GM23338 (cell line): ENCODE data around the gene GIMAP5. TPM values are rescaled to one million over a fixed set of nuclear protein-coding genes. Genes with fewer than 3 reads are reported as not detected.

Source experiments
- ATAC-seq: fragments of 200-7000 bp; cut with Tn5 transposase; 3 replicates; pipeline ENCODE4 v1.9.1; 2020
- DNase-seq: peaks from one replicate; pipeline ENCODE4 v3.0.0-alpha.2; 2015; ENCODE audit warnings: low spot score
- H2AFZ ChIP-seq: fragments of 200-600 bp; sonication (generic); 2 replicates; pipeline ENCODE4 v1.8.0; 2016; ENCODE audit warnings: antibody characterized with exemption, mild to moderate bottlenecking, moderate library complexity
- H3F3A ChIP-seq: fragments of 200-600 bp; sonication (generic); replicated peaks from 2 replicates; pipeline ENCODE4 v1.8.0; 2017; ENCODE audit warnings: antibody characterized with exemption, mixed run types, low read depth
- H3K27ac ChIP-seq: fragments of 200-600 bp; sonication (generic); 2 replicates; pipeline ENCODE4 v1.6.1; 2016; ENCODE audit warnings: low read depth
- H3K27me3 ChIP-seq: fragments of 200-600 bp; sonication (generic); 2 replicates; pipeline ENCODE4 v1.8.0; 2016; ENCODE audit warnings: mild to moderate bottlenecking, mixed run types, moderate library complexity; ENCODE audit not compliant: insufficient read depth
- H3K36me3 ChIP-seq: fragments of 200-600 bp; sonication (generic); 2 replicates; pipeline ENCODE4 v1.8.0; 2016; ENCODE audit warnings: mild to moderate bottlenecking; ENCODE audit not compliant: insufficient read depth
- H3K4me1 ChIP-seq: fragments of 200-600 bp; sonication (generic); 2 replicates; pipeline ENCODE4 v1.8.0; 2016; ENCODE audit warnings: mild to moderate bottlenecking, moderate library complexity; ENCODE audit not compliant: insufficient read depth
- H3K4me2 ChIP-seq: fragments of 200-600 bp; sonication (generic); 2 replicates; pipeline ENCODE4 v1.7.1; 2017; ENCODE audit warnings: mixed run types
- H3K4me3 ChIP-seq: fragments of 200-600 bp; sonication (generic); 2 replicates; pipeline ENCODE4 v1.6.1; 2016; ENCODE audit warnings: mixed run types
- H3K79me2 ChIP-seq: fragments of 200-600 bp; sonication (generic); replicated peaks from 2 replicates; pipeline ENCODE4 v1.8.0; 2017; ENCODE audit warnings: mild to moderate bottlenecking; ENCODE audit not compliant: insufficient read depth
- H3K9me2 ChIP-seq: fragments of 200-600 bp; sonication (generic); 2 replicates; pipeline ENCODE4 v1.8.0; 2017; ENCODE audit not compliant: insufficient read depth
- H4K20me1 ChIP-seq: fragments of 200-600 bp; sonication (generic); replicated peaks from 2 replicates; pipeline ENCODE4 v1.8.0; 2017; ENCODE audit warnings: mild to moderate bottlenecking; ENCODE audit not compliant: insufficient read depth
- H3K27ac Mint-ChIP-seq: 2 replicates; pipeline ENCODE4 v1.8.0; 2020; ENCODE audit warnings: inconsistent platforms, mild to moderate bottlenecking, moderate library complexity, mixed read lengths
- H3K27me3 Mint-ChIP-seq: 3 replicates; pipeline ENCODE4 v1.8.0; 2022; ENCODE audit warnings: low read depth, mild to moderate bottlenecking, moderate library complexity, mixed read lengths, inconsistent platforms; ENCODE audit not compliant: insufficient read depth, poor library complexity
- H3K36me3 Mint-ChIP-seq: 3 replicates; pipeline ENCODE4 v1.8.0; 2021; ENCODE audit warnings: low read depth, mild to moderate bottlenecking, inconsistent platforms, moderate library complexity, mixed read lengths
- H3K4me1 Mint-ChIP-seq: 3 replicates; pipeline ENCODE4 v1.8.0; 2020; ENCODE audit warnings: mild to moderate bottlenecking, inconsistent platforms, mixed read lengths
- H3K4me3 Mint-ChIP-seq: 3 replicates; pipeline ENCODE4 v1.8.0; 2021; ENCODE audit warnings: moderate library complexity, mild to moderate bottlenecking, inconsistent platforms, mixed read lengths
- H3K9me3 Mint-ChIP-seq: 3 replicates; pipeline ENCODE4 v1.8.0; 2020; ENCODE audit warnings: moderate library complexity, mild to moderate bottlenecking, inconsistent platforms, mixed read lengths
- ETS1 ChIP-seq: IDR thresholded peaks from 2 replicates; pipeline ENCODE4 v1.6.1; 2016; ENCODE audit warnings: antibody characterized with exemption
- EZH2 ChIP-seq: fragments of 200-600 bp; sonication (generic); IDR thresholded peaks from one replicate; pipeline ENCODE4 v1.8.0; 2017; ENCODE audit warnings: antibody characterized with exemption, mild to moderate bottlenecking, low read depth; ENCODE audit not compliant: unreplicated experiment
- EZH2phosphoT487 ChIP-seq: fragments of 200-600 bp; sonication (generic); IDR thresholded peaks from one replicate; pipeline ENCODE4 v1.8.1; 2018; ENCODE audit warnings: antibody characterized with exemption; ENCODE audit not compliant: unreplicated experiment
- JUNB ChIP-seq: IDR thresholded peaks from one replicate; pipeline ENCODE4 v1.6.1; 2016; ENCODE audit warnings: antibody characterized with exemption; ENCODE audit not compliant: unreplicated experiment
- NANOG ChIP-seq: IDR thresholded peaks from 2 replicates; pipeline ENCODE4 v1.6.1; 2016; ENCODE audit warnings: antibody characterized with exemption, borderline replicate concordance
- POLR2AphosphoS5 ChIP-seq: IDR thresholded peaks from 2 replicates; pipeline ENCODE4 v1.6.1; 2016; ENCODE audit warnings: antibody characterized with exemption, low read depth
- REST ChIP-seq: IDR thresholded peaks from one replicate; pipeline ENCODE4 v1.6.1; 2018; ENCODE audit warnings: antibody characterized with exemption; ENCODE audit not compliant: unreplicated experiment
- STAT1 ChIP-seq: IDR thresholded peaks from one replicate; pipeline ENCODE4 v1.6.1; 2016; ENCODE audit warnings: antibody characterized with exemption; ENCODE audit not compliant: unreplicated experiment
- ZNF114 ChIP-seq: fragments of 250-450 bp; sonication (Bioruptor Pico); IDR thresholded peaks from 2 replicates; pipeline ENCODE4 v1.5.0; 2020; ENCODE audit warnings: mild to moderate bottlenecking, moderate library complexity
- ZNF462 ChIP-seq: fragments of 250-450 bp; sonication (Bioruptor Pico); IDR thresholded peaks from 2 replicates; pipeline ENCODE4 v1.5.0; 2020; ENCODE audit warnings: mild to moderate bottlenecking, moderate library complexity
- polyA plus RNA-seq: library from polyadenylated mRNA; unstranded; fragments of >200 nt; fragmentation: Nextera tagmentation; extraction: Ambion mirVana; gene quantifications from 2 replicates; pipeline ENCODE4 v1.2.1, GENCODE V29; 2016
- total RNA-seq: library from RNA; depleted of rRNA; stranded (reverse); fragments of >200 nt; shearing (Covaris generic); gene quantifications from 2 replicates; pipeline ENCODE4 v1.2.3, GENCODE V29; 2014
- TF ChIP-seq, protein P1 (sequence below), 2 experiments: fragments of 200-600 bp in 1 of 2; sonication (generic) in 1 of 2; conservative IDR thresholded peaks; 2 replicates each; pipeline versions ENCODE4 v1.5.1 to v1.6.1; 2016 to 2017; ENCODE audit warnings: antibody characterized with exemption in 2 of 2, low read depth in 2 of 2, mild to moderate bottlenecking in 2 of 2, moderate library complexity in 1 of 2

The GIMAP5 gene
- total and polyA plus RNA-seq, 2 experiments from 2014 or later: not detected

- H3K4me2 ChIP-seq: no peak overlapping the region
- no peaks in the 10 kb centered on the region for H3K79me2 ChIP-seq
- no peak for ATAC-seq
- no peak for DNase-seq
- no peak overlapping the region for H2AFZ ChIP-seq
- H3F3A ChIP-seq: no peaks in the 10 kb centered on the region
- Mint-ChIP-seq H3K27me3 (peaks cover 100% of the 10 kb centered on the region), H3K36me3 (no peaks in the 10 kb centered on the region), H3K4me1 (peaks cover 8% of the 10 kb centered on the region; the same call in 1 of the 3 replicates), H3K9me3 (peaks cover 13% of the 10 kb centered on the region; the same call in 1 of the 3 replicates), H3K27ac (no peak overlapping the region), H3K4me3 (no peak overlapping the region)
- H3K4me1 ChIP-seq: no peaks in the 10 kb centered on the region
- peaks cover 99% of the 10 kb centered on the region for H3K27me3 ChIP-seq
- H3K27ac ChIP-seq: no peak overlapping the region
- no peaks in the 10 kb centered on the region for H3K9me2 ChIP-seq
- H3K4me3 ChIP-seq: no peak overlapping the region
- no peaks in the 10 kb centered on the region for H3K36me3 ChIP-seq
- peaks cover 30% of the 10 kb centered on the region for H4K20me1 ChIP-seq
- TF ChIP-seq POLR2AphosphoS5 (no peak), ZNF114 (CRISPR knock-in tag) (no peak), EZH2phosphoT487 (no peak), ZNF462 (CRISPR knock-in tag) (no peak), STAT1 (no peak), EZH2 (no peak), ETS1 (no peak), REST (no peak), JUNB (no peak), NANOG (no peak)
- TF ChIP-seq, protein P1, sequence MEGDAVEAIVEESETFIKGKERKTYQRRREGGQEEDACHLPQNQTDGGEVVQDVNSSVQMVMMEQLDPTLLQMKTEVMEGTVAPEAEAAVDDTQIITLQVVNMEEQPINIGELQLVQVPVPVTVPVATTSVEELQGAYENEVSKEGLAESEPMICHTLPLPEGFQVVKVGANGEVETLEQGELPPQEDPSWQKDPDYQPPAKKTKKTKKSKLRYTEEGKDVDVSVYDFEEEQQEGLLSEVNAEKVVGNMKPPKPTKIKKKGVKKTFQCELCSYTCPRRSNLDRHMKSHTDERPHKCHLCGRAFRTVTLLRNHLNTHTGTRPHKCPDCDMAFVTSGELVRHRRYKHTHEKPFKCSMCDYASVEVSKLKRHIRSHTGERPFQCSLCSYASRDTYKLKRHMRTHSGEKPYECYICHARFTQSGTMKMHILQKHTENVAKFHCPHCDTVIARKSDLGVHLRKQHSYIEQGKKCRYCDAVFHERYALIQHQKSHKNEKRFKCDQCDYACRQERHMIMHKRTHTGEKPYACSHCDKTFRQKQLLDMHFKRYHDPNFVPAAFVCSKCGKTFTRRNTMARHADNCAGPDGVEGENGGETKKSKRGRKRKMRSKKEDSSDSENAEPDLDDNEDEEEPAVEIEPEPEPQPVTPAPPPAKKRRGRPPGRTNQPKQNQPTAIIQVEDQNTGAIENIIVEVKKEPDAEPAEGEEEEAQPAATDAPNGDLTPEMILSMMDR (conservative IDR thresholded peaks at IDR 0.05; ENCODE audit: low read depth in 2 of 2): no peak
These were observed 354 bp upstream of the GIMAP5 start for GRCh38 chr7:150736864-150737263.
